Astrocyte (in vitro differentiated cells and primary cell): ENCODE measurements around the gene CDH9. TPM values are rescaled to one million over a fixed set of nuclear protein-coding genes. Genes with fewer than 3 reads are reported as not detected.

Experiments used
- DNase-seq: peaks from one replicate; pipeline ENCODE4 v3.0.0-alpha.2; 2010; ENCODE audit warnings: low read depth
- FAIRE-seq: peaks from 2 replicates; lab custom pipeline; 2011; peaks lifted over from hg19 to GRCh38; lab: Jason Lieb, UNC
- H2AFZ ChIP-seq: 2 replicates; pipeline ENCODE4 v1.6.0; 2012; ENCODE audit warnings: low read depth, low read length, inconsistent platforms
- H3K27ac ChIP-seq: 2 replicates; pipeline ENCODE4 v1.5.1; 2011; ENCODE audit warnings: low read depth, low read length, inconsistent platforms
- H3K27me3 ChIP-seq: 2 replicates; pipeline ENCODE4 v1.6.0; 2011; ENCODE audit warnings: low read length, inconsistent platforms; ENCODE audit not compliant: insufficient read depth
- H3K36me3 ChIP-seq: 2 replicates; pipeline ENCODE4 v1.5.1; 2011; ENCODE audit warnings: low read length, inconsistent platforms; ENCODE audit not compliant: insufficient read depth
- H3K4me1 ChIP-seq: 2 replicates; pipeline ENCODE4 v1.5.1; 2011; ENCODE audit warnings: low read length, inconsistent platforms; ENCODE audit not compliant: insufficient read depth
- H3K4me2 ChIP-seq: 2 replicates; pipeline ENCODE4 v1.6.0; 2012; ENCODE audit warnings: low read length, inconsistent platforms
- H3K4me3 ChIP-seq: 2 replicates; pipeline ENCODE4 v1.5.1; 2011; ENCODE audit warnings: low read depth, mild to moderate bottlenecking, low read length, inconsistent platforms; ENCODE audit not compliant: insufficient read depth
- H3K79me2 ChIP-seq: 2 replicates; pipeline ENCODE4 v1.6.0; 2012; ENCODE audit warnings: mild to moderate bottlenecking, low read length, inconsistent platforms; ENCODE audit not compliant: insufficient read depth
- H3K9ac ChIP-seq: 2 replicates; pipeline ENCODE4 v1.6.0; 2012; ENCODE audit warnings: mild to moderate bottlenecking, low read length, inconsistent platforms
- H3K9me3 ChIP-seq: 2 replicates; pipeline ENCODE4 v1.5.1; 2012; ENCODE audit warnings: low read depth, mild to moderate bottlenecking, low read length, inconsistent platforms; ENCODE audit not compliant: insufficient read depth
- H4K20me1 ChIP-seq: 2 replicates; pipeline ENCODE4 v1.6.0; 2012; ENCODE audit warnings: low read length, inconsistent platforms; ENCODE audit not compliant: insufficient read depth
- H3K27ac Mint-ChIP-seq: one replicate; pipeline ENCODE4 v1.8.0; 2021; ENCODE audit warnings: mild to moderate bottlenecking, mixed read lengths; ENCODE audit not compliant: unreplicated experiment
- H3K27me3 Mint-ChIP-seq: one replicate; pipeline ENCODE4 v1.8.0; 2021; ENCODE audit warnings: low read depth, mixed read lengths; ENCODE audit not compliant: unreplicated experiment
- H3K36me3 Mint-ChIP-seq: one replicate; pipeline ENCODE4 v1.8.0; 2021; ENCODE audit warnings: low read depth, mixed read lengths; ENCODE audit not compliant: unreplicated experiment
- H3K4me1 Mint-ChIP-seq: one replicate; pipeline ENCODE4 v1.8.0; 2021; ENCODE audit warnings: low read depth, mixed read lengths; ENCODE audit not compliant: unreplicated experiment
- H3K4me3 Mint-ChIP-seq: one replicate; pipeline ENCODE4 v1.8.0; 2021; ENCODE audit warnings: mild to moderate bottlenecking, moderate library complexity, mixed read lengths; ENCODE audit not compliant: unreplicated experiment
- H3K9me3 Mint-ChIP-seq: one replicate; pipeline ENCODE4 v1.8.0; 2021; ENCODE audit warnings: mild to moderate bottlenecking, mixed read lengths; ENCODE audit not compliant: unreplicated experiment
- EZH2 ChIP-seq: IDR thresholded peaks from 2 replicates; pipeline ENCODE4 v1.6.1; 2012; ENCODE audit warnings: mild to moderate bottlenecking, low read length, inconsistent platforms; ENCODE audit not compliant: insufficient read depth
- total RNA-seq: library from RNA; stranded (reverse); gene quantifications from 2 replicates; pipeline ENCODE4 v1.2.1, GENCODE V29; 2021
- TF ChIP-seq, protein P1 (sequence below): IDR thresholded peaks from 2 replicates; pipeline ENCODE4 v1.5.1; 2011; ENCODE audit warnings: low read depth, mild to moderate bottlenecking, inconsistent platforms, low read length, moderate library complexity; ENCODE audit not compliant: insufficient read depth

The CDH9 gene
- total RNA-seq, 1 donor from 2014 or later: not detected

DNA sequence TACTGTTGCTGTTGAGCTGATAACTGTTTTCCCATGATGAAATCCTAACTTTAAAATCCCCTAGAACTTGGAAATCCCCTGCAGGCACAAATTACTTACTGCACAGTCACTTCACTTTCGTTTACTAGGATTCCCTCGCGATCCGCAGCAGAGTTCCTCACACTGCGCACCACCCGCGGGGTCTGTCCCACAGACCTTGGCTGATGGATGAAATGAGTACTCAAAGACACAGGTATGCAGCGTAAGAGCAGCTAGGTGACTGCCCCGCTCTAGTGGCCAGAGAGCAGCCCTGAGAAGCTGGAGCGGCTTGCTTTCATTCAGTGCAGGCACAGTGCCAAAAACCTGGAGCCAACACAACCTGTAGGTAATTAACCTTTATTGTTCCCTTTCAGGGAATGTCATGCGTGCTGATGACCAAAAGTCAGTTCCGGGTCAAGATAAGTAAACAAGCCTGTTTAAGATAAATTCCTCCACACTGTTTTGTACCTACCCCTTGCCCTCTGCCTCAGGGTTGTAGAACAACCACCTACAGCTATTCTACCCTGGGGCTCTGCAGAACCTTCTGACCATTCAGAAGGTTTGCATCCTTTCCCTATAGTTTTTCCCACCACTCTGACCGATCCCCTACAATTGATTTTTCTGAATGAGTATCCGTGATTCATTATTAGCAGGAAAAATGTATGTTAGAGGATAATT lies 191.2 kb downstream of the CDH9 start:
- Histone ChIP-seq H4K20me1 (no peaks in the 10 kb centered on the region), H3K27ac (no peak overlapping the region), H3K36me3 (no peaks in the 10 kb centered on the region), H2AFZ (no peak overlapping the region), H3K9ac (no peak overlapping the region), H3K4me2 (peak overlapping the region; percentile 57), H3K4me1 (no peaks in the 10 kb centered on the region), H3K27me3 (no peaks in the 10 kb centered on the region), H3K9me3 (no peaks in the 10 kb centered on the region), H3K79me2 (no peaks in the 10 kb centered on the region), H3K4me3 (no peak overlapping the region)
- H3K36me3 Mint-ChIP-seq: no peaks in the 10 kb centered on the region
- DNase-seq: no peak
- H3K9me3 Mint-ChIP-seq: peaks cover 4% of the 10 kb centered on the region
- H3K27me3 Mint-ChIP-seq: no peaks in the 10 kb centered on the region
- no peak overlapping the region for H3K4me3 Mint-ChIP-seq
- FAIRE-seq: no peak
- no peaks in the 10 kb centered on the region for H3K4me1 Mint-ChIP-seq
- TF ChIP-seq EZH2: no peak
- TF ChIP-seq, protein P1, sequence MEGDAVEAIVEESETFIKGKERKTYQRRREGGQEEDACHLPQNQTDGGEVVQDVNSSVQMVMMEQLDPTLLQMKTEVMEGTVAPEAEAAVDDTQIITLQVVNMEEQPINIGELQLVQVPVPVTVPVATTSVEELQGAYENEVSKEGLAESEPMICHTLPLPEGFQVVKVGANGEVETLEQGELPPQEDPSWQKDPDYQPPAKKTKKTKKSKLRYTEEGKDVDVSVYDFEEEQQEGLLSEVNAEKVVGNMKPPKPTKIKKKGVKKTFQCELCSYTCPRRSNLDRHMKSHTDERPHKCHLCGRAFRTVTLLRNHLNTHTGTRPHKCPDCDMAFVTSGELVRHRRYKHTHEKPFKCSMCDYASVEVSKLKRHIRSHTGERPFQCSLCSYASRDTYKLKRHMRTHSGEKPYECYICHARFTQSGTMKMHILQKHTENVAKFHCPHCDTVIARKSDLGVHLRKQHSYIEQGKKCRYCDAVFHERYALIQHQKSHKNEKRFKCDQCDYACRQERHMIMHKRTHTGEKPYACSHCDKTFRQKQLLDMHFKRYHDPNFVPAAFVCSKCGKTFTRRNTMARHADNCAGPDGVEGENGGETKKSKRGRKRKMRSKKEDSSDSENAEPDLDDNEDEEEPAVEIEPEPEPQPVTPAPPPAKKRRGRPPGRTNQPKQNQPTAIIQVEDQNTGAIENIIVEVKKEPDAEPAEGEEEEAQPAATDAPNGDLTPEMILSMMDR: no peak
- no peak overlapping the region for H3K27ac Mint-ChIP-seq

DNA sequence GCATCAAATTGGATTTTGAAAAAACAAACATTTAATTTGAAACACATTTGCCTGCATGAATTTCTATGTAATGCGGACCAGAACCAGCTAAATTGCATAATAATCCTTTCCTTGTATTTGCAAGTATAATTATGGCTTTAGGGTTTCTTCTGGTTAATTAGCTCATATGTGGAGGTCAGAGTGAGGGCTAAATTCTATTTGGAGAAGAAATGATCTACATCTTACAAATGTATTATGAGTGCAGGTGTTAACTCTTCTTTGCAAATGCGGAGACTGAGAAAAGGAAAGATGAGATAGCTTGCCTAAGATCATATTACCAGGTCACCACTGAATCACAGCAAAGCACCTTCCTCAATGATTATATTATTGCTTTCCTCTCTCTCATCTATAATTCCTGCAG lies 194.7 kb downstream of the CDH9 start:
- Mint-ChIP-seq H3K27me3 (no peaks in the 10 kb centered on the region), H3K27ac (no peak overlapping the region), H3K36me3 (no peaks in the 10 kb centered on the region), H3K9me3 (no peaks in the 10 kb centered on the region), H3K4me3 (no peak overlapping the region), H3K4me1 (no peaks in the 10 kb centered on the region)
- Histone ChIP-seq H4K20me1 (no peaks in the 10 kb centered on the region), H3K9me3 (no peaks in the 10 kb centered on the region), H3K36me3 (no peaks in the 10 kb centered on the region), H3K27me3 (no peaks in the 10 kb centered on the region), H2AFZ (no peak overlapping the region), H3K9ac (no peak overlapping the region), H3K27ac (no peak overlapping the region), H3K4me3 (no peak overlapping the region), H3K4me1 (no peaks in the 10 kb centered on the region), H3K79me2 (no peaks in the 10 kb centered on the region), H3K4me2 (no peak overlapping the region)
- DNase-seq (no peak), FAIRE-seq (no peak)
- TF ChIP-seq, protein P1: no peak
- TF ChIP-seq EZH2: no peak

DNA sequence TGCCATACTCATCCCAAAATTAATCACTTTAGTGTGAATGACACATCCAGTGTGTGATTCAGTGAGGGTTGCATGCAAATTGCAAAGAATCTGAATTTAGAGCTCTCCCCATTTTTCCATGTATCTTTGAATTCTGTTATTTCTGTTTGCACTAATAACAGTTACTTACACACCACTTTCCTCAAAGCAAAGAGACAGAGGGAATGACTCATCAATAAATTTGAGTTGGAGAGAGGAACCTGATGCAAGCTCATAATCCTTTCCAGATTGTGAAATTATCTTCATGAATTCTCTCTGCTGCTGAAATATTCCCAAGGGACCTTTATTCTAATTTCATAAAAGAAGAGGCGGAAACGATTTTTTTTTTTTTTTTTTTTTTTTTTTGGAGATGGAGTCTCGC lies 204.8 kb downstream of the CDH9 start:
- Mint-ChIP-seq H3K4me3 (no peak overlapping the region), H3K27me3 (no peaks in the 10 kb centered on the region), H3K4me1 (no peaks in the 10 kb centered on the region), H3K36me3 (no peaks in the 10 kb centered on the region), H3K27ac (no peak overlapping the region), H3K9me3 (peaks cover 2% of the 10 kb centered on the region)
- no peak for FAIRE-seq
- no peak for DNase-seq
- TF ChIP-seq EZH2: no peak
- TF ChIP-seq, protein P1: no peak
- Histone ChIP-seq H3K27me3 (no peaks in the 10 kb centered on the region), H3K27ac (no peak overlapping the region), H3K4me3 (no peak overlapping the region), H4K20me1 (no peaks in the 10 kb centered on the region), H3K79me2 (no peaks in the 10 kb centered on the region), H3K9ac (no peak overlapping the region), H3K4me2 (no peak overlapping the region), H3K4me1 (no peaks in the 10 kb centered on the region), H2AFZ (no peak overlapping the region), H3K9me3 (no peaks in the 10 kb centered on the region), H3K36me3 (no peaks in the 10 kb centered on the region)
